Skeletal muscle satellite cell (primary cell): ENCODE results near the gene SPI1. TPM values are rescaled to one million over a fixed set of nuclear protein-coding genes. Genes with fewer than 3 reads are reported as not detected.
A peak's percentile ranks its signal among the peaks of the same experiment; 100 is the strongest.

Experiments
- H3K27me3 ChIP-seq: 2 replicates; pipeline ENCODE4 v1.7.0; 2013; ENCODE audit warnings: low read length; ENCODE audit not compliant: control insufficient read depth, insufficient read depth
- H3K36me3 ChIP-seq: 2 replicates; pipeline ENCODE4 v1.7.0; 2013; ENCODE audit warnings: mild to moderate bottlenecking, control low read depth, low read length; ENCODE audit not compliant: insufficient read depth
- H3K4me1 ChIP-seq: 2 replicates; pipeline ENCODE4 v1.7.0; 2013; ENCODE audit warnings: low read length; ENCODE audit not compliant: control insufficient read depth, insufficient read depth
- H3K4me2 ChIP-seq: 2 replicates; pipeline ENCODE4 v1.7.0; 2013; ENCODE audit warnings: mild to moderate bottlenecking, low read length
- H3K4me3 ChIP-seq: 2 replicates; pipeline ENCODE4 v1.7.0; 2013; ENCODE audit warnings: low read length
- H3K9ac ChIP-seq: 2 replicates; pipeline ENCODE4 v1.7.0; 2013; ENCODE audit warnings: mild to moderate bottlenecking, low read depth, low read length, moderate library complexity
- H3K9me3 ChIP-seq: replicated peaks from 2 replicates; pipeline ENCODE4 v1.7.0; 2013; ENCODE audit warnings: mild to moderate bottlenecking, control low read depth, low read length
- total RNA-seq: library from RNA; depleted of rRNA; stranded (reverse); fragments of >200 nt; gene quantifications from 2 replicates; pipeline ENCODE4 v1.2.3, GENCODE V29; 2012; rRNA removed

Gene SPI1
- not detected in 2 replicates for total RNA-seq

GRCh38 chr11:47378010-47378835 lies at the start of gene SPI1:
SPI1 (minus strand) TSS chr11:47378547; CDS start chr11:47378353, 194 bp downstream.
- no peaks in the 10 kb centered on the region for H3K36me3 ChIP-seq
- H3K9ac ChIP-seq = no peak within 1 kb of the TSS
- no peak within 1 kb of the TSS for H3K4me2 ChIP-seq
- H3K9me3 ChIP-seq = no peaks in the 10 kb centered on the region
- H3K4me3 ChIP-seq = no peak within 1 kb of the TSS
- H3K27me3 ChIP-seq = no peaks in the 10 kb centered on the region
- peaks cover 8% of the 10 kb centered on the region for H3K4me1 ChIP-seq

GRCh38 chr11:47426062-47426956 lies 48.0 kb upstream of the SPI1 start, which contains the start of gene PSMC3:
PSMC3 (minus strand) TSS chr11:47426439; CDS start chr11:47426279, 160 bp downstream.
- no peaks in the 10 kb centered on the region for H3K27me3 ChIP-seq
- peak within 1 kb of the TSS; percentile 97 for H3K4me2 ChIP-seq
- H3K36me3 ChIP-seq = peaks cover 33% of the 10 kb centered on the region
- peak within 1 kb of the TSS; percentile 92 for H3K4me3 ChIP-seq
- H3K4me1 ChIP-seq = peaks cover 19% of the 10 kb centered on the region
- no peaks in the 10 kb centered on the region for H3K9me3 ChIP-seq
- peak within 1 kb of the TSS; percentile 98 for H3K9ac ChIP-seq

- Histone ChIP-seq H3K4me1 (peaks cover 19% of the 10 kb centered on the region), H3K9me3 (no peaks in the 10 kb centered on the region), H3K27me3 (no peaks in the 10 kb centered on the region), H3K4me3 (peak overlapping the region; percentile 92), H3K9ac (peak overlapping the region; percentile 98), H3K4me2 (peak overlapping the region; percentile 97), H3K36me3 (peaks cover 38% of the 10 kb centered on the region)
Observed at GRCh38 chr11:47425611-47426010, 47.3 kb upstream of the SPI1 start.

GRCh38 chr11:47418454-47419259 lies 40.3 kb upstream of the SPI1 start:
- peaks cover 76% of the 10 kb centered on the region for H3K36me3 ChIP-seq
- H3K9ac ChIP-seq = peak overlapping the region; percentile 10
- no peak overlapping the region for H3K4me3 ChIP-seq
- H3K4me2 ChIP-seq = no peak overlapping the region
- H3K9me3 ChIP-seq = no peaks in the 10 kb centered on the region
- no peaks in the 10 kb centered on the region for H3K27me3 ChIP-seq
- H3K4me1 ChIP-seq = peaks cover 52% of the 10 kb centered on the region

GRCh38 chr11:47417712-47418111 lies 39.4 kb upstream of the SPI1 start:
- no peak overlapping the region for H3K4me2 ChIP-seq
- no peak overlapping the region for H3K9ac ChIP-seq
- no peak overlapping the region for H3K4me3 ChIP-seq
- H3K4me1 ChIP-seq = peaks cover 60% of the 10 kb centered on the region
- H3K36me3 ChIP-seq = peaks cover 72% of the 10 kb centered on the region
- H3K9me3 ChIP-seq = no peaks in the 10 kb centered on the region
- no peaks in the 10 kb centered on the region for H3K27me3 ChIP-seq

- H3K4me2 ChIP-seq = peak overlapping the region; percentile 67
- H3K9me3 ChIP-seq = no peaks in the 10 kb centered on the region
- no peaks in the 10 kb centered on the region for H3K27me3 ChIP-seq
- H3K9ac ChIP-seq = peak overlapping the region; percentile 72
- peaks cover 71% of the 10 kb centered on the region for H3K36me3 ChIP-seq
- peaks cover 64% of the 10 kb centered on the region for H3K4me1 ChIP-seq
- H3K4me3 ChIP-seq = peak overlapping the region; percentile 40
Observed at GRCh38 chr11:47415949-47416472, 37.7 kb upstream of the SPI1 start.

- Histone ChIP-seq H3K9me3 (no peaks in the 10 kb centered on the region), H3K36me3 (peaks cover 72% of the 10 kb centered on the region), H3K4me1 (peaks cover 72% of the 10 kb centered on the region), H3K4me2 (peak overlapping the region; percentile 67), H3K4me3 (peak overlapping the region; percentile 40), H3K27me3 (no peaks in the 10 kb centered on the region), H3K9ac (peak overlapping the region; percentile 72)
Observed at GRCh38 chr11:47415091-47415854, 36.9 kb upstream of the SPI1 start.

GRCh38 chr11:47414685-47415070 lies 36.3 kb upstream of the SPI1 start:
- Histone ChIP-seq H3K4me3 (no peak overlapping the region), H3K9me3 (no peaks in the 10 kb centered on the region), H3K4me2 (peak overlapping the region; percentile 35), H3K27me3 (no peaks in the 10 kb centered on the region), H3K4me1 (peaks cover 78% of the 10 kb centered on the region), H3K9ac (peak overlapping the region; percentile 38), H3K36me3 (peaks cover 71% of the 10 kb centered on the region)

- Histone ChIP-seq H3K4me3 (peak overlapping the region; percentile 8), H3K4me1 (peaks cover 78% of the 10 kb centered on the region), H3K9me3 (no peaks in the 10 kb centered on the region), H3K9ac (peak overlapping the region; percentile 38), H3K36me3 (peaks cover 68% of the 10 kb centered on the region), H3K27me3 (no peaks in the 10 kb centered on the region), H3K4me2 (peak overlapping the region; percentile 35)
Observed at GRCh38 chr11:47413908-47414684, 35.7 kb upstream of the SPI1 start.

GRCh38 chr11:47413351-47413750 lies 35.0 kb upstream of the SPI1 start:
- H3K9ac ChIP-seq = peak overlapping the region; percentile 38
- peak overlapping the region; percentile 35 for H3K4me2 ChIP-seq
- H3K36me3 ChIP-seq = peaks cover 60% of the 10 kb centered on the region
- H3K9me3 ChIP-seq = no peaks in the 10 kb centered on the region
- no peaks in the 10 kb centered on the region for H3K27me3 ChIP-seq
- peaks cover 77% of the 10 kb centered on the region for H3K4me1 ChIP-seq
- peak overlapping the region; percentile 34 for H3K4me3 ChIP-seq
